K562 (cell line): ENCODE results near the gene SMAD4. TPM values are rescaled to one million over a fixed set of nuclear protein-coding genes. Genes with fewer than 3 reads are reported as not detected.

Source experiments
- ARNT ChIP-seq, 2 experiments: fragments of 450-650 bp; IDR thresholded peaks; 2 replicates each; pipeline ENCODE4 v1.6.1; 2016; ENCODE audit warnings: mild to moderate bottlenecking in 1 of 2
- BHLHE40 ChIP-seq: IDR thresholded peaks from 2 replicates; pipeline ENCODE4 v1.6.1; 2011; ENCODE audit warnings: low read length, improper control_type of control experiment
- CHD1 ChIP-seq: fragments of 200-600 bp; sonication (generic); IDR thresholded peaks from one replicate; pipeline ENCODE4 v1.6.1; 2012; ENCODE audit warnings: mild to moderate bottlenecking, moderate library complexity, low read length, inconsistent platforms
- DPF2 ChIP-seq: fragments of 450-650 bp; IDR thresholded peaks from 2 replicates; pipeline ENCODE4 v1.6.1; 2016
- FOXO4 ChIP-seq: fragments of 450-650 bp; formaldehyde crosslinking; IDR thresholded peaks from 2 replicates; pipeline ENCODE4 v1.4.0; 2020; ENCODE audit warnings: mild to moderate bottlenecking, moderate library complexity
- GABPA ChIP-seq: fragments of 200-800 bp; sonication (Bioruptor generic); conservative IDR thresholded peaks from 2 replicates; pipeline ENCODE4 v1.6.1; 2016; ENCODE audit warnings: low read depth, missing genetic modification characterization, missing compliant biosample characterization
- GATA2 ChIP-seq: sonication (generic); formaldehyde crosslinking; IDR thresholded peaks from 2 replicates; pipeline ENCODE4 v1.4.0; 2020; ENCODE audit warnings: mild to moderate bottlenecking, missing genetic modification reagents
- HEY1 ChIP-seq: fragments of 250-450 bp; sonication (Bioruptor Pico); IDR thresholded peaks from 2 replicates; pipeline ENCODE4 v1.5.0; 2020; ENCODE audit warnings: mild to moderate bottlenecking, moderate library complexity, borderline replicate concordance
- JUNB ChIP-seq: fragments of 450-650 bp; formaldehyde crosslinking; conservative IDR thresholded peaks from 2 replicates; pipeline ENCODE4 v1.4.0; 2020; ENCODE audit warnings: mild to moderate bottlenecking
- KDM1A ChIP-seq, 2 experiments: fragments of 450-650 bp; IDR thresholded peaks; 2 replicates each; pipeline ENCODE4 v1.6.1; 2016; ENCODE audit warnings: mild to moderate bottlenecking in 2 of 2
- KLF16 ChIP-seq: IDR thresholded peaks from 2 replicates; pipeline ENCODE4 v1.6.1; 2016; ENCODE audit warnings: antibody characterized with exemption
- MTA2 ChIP-seq: fragments of 450-650 bp; IDR thresholded peaks from 2 replicates; pipeline ENCODE4 v1.6.1; 2016; ENCODE audit warnings: low read depth
- NFIC ChIP-seq: fragments of 450-650 bp; IDR thresholded peaks from 2 replicates; pipeline ENCODE4 v1.6.1; 2017; ENCODE audit warnings: mild to moderate bottlenecking, inconsistent platforms
- NR2C1 ChIP-seq, 2 experiments: fragments of 450-650 bp; IDR thresholded peaks; 2 replicates each; pipeline ENCODE4 v1.6.1; 2017; ENCODE audit warnings: mild to moderate bottlenecking in 2 of 2, antibody characterized with exemption in 1 of 2, inconsistent platforms in 1 of 2, missing compliant biosample characterization in 1 of 2, missing genetic modification characterization in 1 of 2
- PCBP2 ChIP-seq: fragments of 200-400 bp; formaldehyde crosslinking; IDR thresholded peaks from 2 replicates; pipeline ENCODE4 v1.6.1; 2018; ENCODE audit warnings: low read length, low read depth, mild to moderate bottlenecking, moderate library complexity; ENCODE audit not compliant: poor library complexity, severe bottlenecking
- PML ChIP-seq: IDR thresholded peaks from 2 replicates; pipeline ENCODE4 v1.6.1; 2012; ENCODE audit warnings: low read length, inconsistent platforms
- RBM15 ChIP-seq: fragments of 200-400 bp; formaldehyde crosslinking; IDR thresholded peaks from 2 replicates; pipeline ENCODE4 v1.6.1; 2018; ENCODE audit warnings: mild to moderate bottlenecking, low read length, moderate library complexity; ENCODE audit not compliant: insufficient read depth
- SLC30A9 ChIP-seq: fragments of 250-450 bp; sonication (Bioruptor Pico); IDR thresholded peaks from 2 replicates; pipeline ENCODE4 v1.8.0; 2022; ENCODE audit warnings: mild to moderate bottlenecking, moderate library complexity
- SMAD4 ChIP-seq: fragments of 250-450 bp; sonication (Bioruptor Pico); conservative IDR thresholded peaks from 2 replicates; pipeline ENCODE4 v1.8.0; 2021; ENCODE audit warnings: inconsistent platforms, mild to moderate bottlenecking, moderate library complexity
- SNRNP70 ChIP-seq: fragments of 200-400 bp; formaldehyde crosslinking; optimal IDR thresholded peaks from 2 replicates; pipeline ENCODE3; 2017; ENCODE audit warnings: low read depth, low read length
- SOX6 ChIP-seq: fragments of 450-650 bp; IDR thresholded peaks from 2 replicates; pipeline ENCODE4 v1.6.1; 2014; ENCODE audit warnings: mild to moderate bottlenecking
- SP1 ChIP-seq: sonication (generic); formaldehyde crosslinking; IDR thresholded peaks from 2 replicates; pipeline ENCODE4 v1.8.1; 2022; ENCODE audit warnings: mild to moderate bottlenecking, missing genetic modification reagents
- SRSF3 ChIP-seq: fragments of 200-400 bp; formaldehyde crosslinking; IDR thresholded peaks from 2 replicates; pipeline ENCODE4 v1.6.1; 2016; ENCODE audit warnings: mild to moderate bottlenecking, low read length, moderate library complexity; ENCODE audit not compliant: insufficient read depth
- TBP ChIP-seq: optimal IDR thresholded peaks from 2 replicates; pipeline ENCODE3; 2011; ENCODE audit warnings: low read depth, low read length, improper control_type of control experiment
- TCF3 ChIP-seq: sonication (generic); formaldehyde crosslinking; IDR thresholded peaks from 2 replicates; pipeline ENCODE4 v1.4.0; 2020; ENCODE audit warnings: mild to moderate bottlenecking, missing genetic modification reagents
- TEAD1 ChIP-seq, 2 experiments: fragments of 450-650 bp in 1 of 2; sonication (generic) in 1 of 2; formaldehyde crosslinking; IDR thresholded peaks; 2 replicates each; pipeline versions ENCODE4 v1.4.0 to v1.8.0; 2020 to 2022; ENCODE audit warnings: mild to moderate bottlenecking in 2 of 2, missing genetic modification reagents in 1 of 2
- ZNF444 ChIP-seq: fragments of 250-450 bp; sonication (Bioruptor Pico); IDR thresholded peaks from 2 replicates; pipeline ENCODE4 v1.4.0; 2020; ENCODE audit warnings: mild to moderate bottlenecking, moderate library complexity
- polyA plus RNA-seq, 8 experiments: library from polyadenylated mRNA; depleted of rRNA in 4 of 8; stranded (reverse) in 5 of 8; unstranded in 3 of 8; fragments of >200 nt; fragmentation: Nextera tagmentation in 2 of 8; fragmentation: Illumina TruSeq in 1 of 8; extraction: Ambion mirVana in 2 of 8; extraction: Trizol in 1 of 8; gene quantifications; 2 replicates each; pipeline versions ENCODE4 v1.2.1 to v1.2.3, GENCODE V29; 2011 to 2014; ENCODE audit warnings: inconsistent platforms in 1 of 8, missing spikeins in 1 of 8
- total RNA-seq, 7 experiments: library from RNA; depleted of rRNA in 6 of 7; stranded (reverse); fragments of >200 nt in 6 of 7; fragmentation: Illumina TruSeq in 2 of 7; extraction: Trizol in 2 of 7; gene quantifications; 2 replicates each; pipeline versions ENCODE4 v1.2.1 to v1.2.3, GENCODE V29; 2011 to 2021; ENCODE audit warnings: low replicate concordance in 1 of 7
- TF ChIP-seq, protein P1 (sequence below), 3 experiments: fragments of 200-800 bp in 1 of 3; sonication (Bioruptor generic) in 1 of 3; sonication (generic) in 1 of 3; formaldehyde crosslinking in 1 of 3; IDR thresholded peaks; 2 replicates each; pipeline versions ENCODE4 v1.6.1 to v1.8.0; 2016 to 2022; ENCODE audit warnings: mild to moderate bottlenecking in 2 of 3, missing compliant biosample characterization in 2 of 3, missing genetic modification characterization in 2 of 3, missing genetic modification reagents in 1 of 3

SMAD4 gene
- total and polyA plus RNA-seq, 9 of the 15 experiments (the other 6 are each of a cell fraction or from before 2014, with no cell fraction given): 5.7 to 55.0 (median 39.4) TPM

DNA sequence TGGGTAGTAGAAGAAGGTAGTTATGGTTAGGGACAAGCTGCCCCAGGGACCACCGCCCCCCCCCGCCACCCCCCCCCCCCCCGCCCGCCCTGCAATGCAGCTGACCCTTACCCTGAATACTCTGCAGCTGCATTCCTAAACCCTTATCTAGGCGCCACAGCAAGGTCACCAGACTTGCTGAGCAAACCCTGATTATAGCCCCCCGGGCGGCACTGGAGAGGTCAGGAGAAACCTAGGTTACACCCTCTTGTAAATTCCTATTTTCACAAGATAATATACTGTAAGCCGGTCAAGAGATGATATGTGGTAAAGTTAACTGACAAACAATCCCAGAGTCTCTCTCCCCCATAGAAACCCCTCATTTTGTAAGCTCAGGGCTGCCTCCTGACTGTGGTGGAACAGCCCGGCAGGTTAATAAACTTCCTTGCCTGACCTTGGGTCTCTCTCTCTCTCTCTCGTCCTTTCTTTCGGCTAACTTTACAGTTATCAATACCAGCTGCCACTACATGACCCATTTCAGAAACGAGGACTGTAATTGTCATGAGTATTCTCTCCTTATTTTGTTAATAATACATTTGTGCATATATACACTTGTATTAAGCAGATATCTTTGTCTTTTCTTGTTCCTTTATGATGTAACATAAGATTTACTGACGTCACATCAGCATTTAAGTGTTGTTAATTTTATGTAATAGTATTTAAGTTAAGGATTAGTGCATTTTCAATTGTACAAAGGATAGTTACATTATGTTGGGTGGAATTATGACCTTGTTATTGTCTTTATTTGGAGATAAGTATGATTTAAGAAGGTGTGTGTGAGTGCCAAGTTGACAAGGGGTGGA lies 22.8 kb upstream of the SMAD4 start (continued):
- peak; percentile 64 for TF ChIP-seq SMAD4 (CRISPR knock-in tag)
- peak; percentile 77 for TF ChIP-seq MTA2
- TF ChIP-seq HEY1 (CRISPR knock-in tag): no peak
- TF ChIP-seq RBM15: no peak
- no peak for TF ChIP-seq GATA2 (CRISPR knock-in tag)
- TF ChIP-seq KDM1A (IDR thresholded peaks at IDR 0.05): peak; percentile 68 to 71
- TF ChIP-seq NFIC: peak; percentile 57
- TF ChIP-seq ZNF444 (CRISPR knock-in tag): no peak
- peak; percentile 76 for TF ChIP-seq KLF16
- peak; percentile 67 for TF ChIP-seq SOX6
- TF ChIP-seq JUNB (CRISPR knock-in tag): no peak
- peak; percentile 57; the same call in 1 of the 2 replicates for TF ChIP-seq NR2C1 (IDR thresholded peaks at IDR 0.05)
- peak; percentile 48; the same call in 1 of the 2 replicates for TF ChIP-seq NR2C1 (tag; IDR thresholded peaks at IDR 0.05)
- TF ChIP-seq TEAD1 (CRISPR knock-in tag; IDR thresholded peaks at IDR 0.05): peak in 1 of 2 experiments; percentile 64; a peak in 1 of 4 replicates
- peak; percentile 90 for TF ChIP-seq TCF3 (CRISPR knock-in tag)
- peak; percentile 57; the same call in 1 of the 2 replicates for TF ChIP-seq DPF2
- no peak for TF ChIP-seq SRSF3
- no peak for TF ChIP-seq SP1 (CRISPR knock-in tag)
- no peak for TF ChIP-seq FOXO4
- TF ChIP-seq TBP: no peak
- TF ChIP-seq SLC30A9: no peak
- peak; percentile 55; the same call in 1 of the 2 replicates for TF ChIP-seq PML
- TF ChIP-seq PCBP2: no peak
- peak; percentile 89 for TF ChIP-seq BHLHE40
- TF ChIP-seq CHD1: no peak
- TF ChIP-seq, protein P1, sequence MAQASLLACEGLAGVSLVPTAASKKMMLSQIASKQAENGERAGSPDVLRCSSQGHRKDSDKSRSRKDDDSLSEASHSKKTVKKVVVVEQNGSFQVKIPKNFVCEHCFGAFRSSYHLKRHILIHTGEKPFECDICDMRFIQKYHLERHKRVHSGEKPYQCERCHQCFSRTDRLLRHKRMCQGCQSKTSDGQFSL (CRISPR knock-in tag; IDR thresholded peaks at IDR 0.05): peak; percentile 9; the same call in 1 of the 2 replicates
- TF ChIP-seq, protein P1 (tag; IDR thresholded peaks at IDR 0.05): peak in 1 of 2 experiments; percentile 63; a peak in 1 of 4 replicates
- TF ChIP-seq SNRNP70: no peak
- TF ChIP-seq GABPA (tag): no peak
- TF ChIP-seq ARNT (IDR thresholded peaks at IDR 0.05): no peak
